Activated CD4-positive, alpha-beta T cell treated with anti-CD3 and anti-CD28 coated beads for 1 hour (primary cell): Measurements from ENCODE around the gene LDB3.

Source experiments
- DNase-seq: peaks from one replicate; pipeline ENCODE4 v3.0.0-alpha.2; 2020

The LDB3 gene

GRCh38 chr10:86708068-86708782 lies 39.9 kb downstream of the LDB3 start:
- no peak for DNase-seq

- DNase-seq, result no peak
Observed at GRCh38 chr10:86708783-86709380, 40.6 kb downstream of the LDB3 start.

GRCh38 chr10:86709396-86710185 lies 41.3 kb downstream of the LDB3 start:
- DNase-seq, result no peak

DNA sequence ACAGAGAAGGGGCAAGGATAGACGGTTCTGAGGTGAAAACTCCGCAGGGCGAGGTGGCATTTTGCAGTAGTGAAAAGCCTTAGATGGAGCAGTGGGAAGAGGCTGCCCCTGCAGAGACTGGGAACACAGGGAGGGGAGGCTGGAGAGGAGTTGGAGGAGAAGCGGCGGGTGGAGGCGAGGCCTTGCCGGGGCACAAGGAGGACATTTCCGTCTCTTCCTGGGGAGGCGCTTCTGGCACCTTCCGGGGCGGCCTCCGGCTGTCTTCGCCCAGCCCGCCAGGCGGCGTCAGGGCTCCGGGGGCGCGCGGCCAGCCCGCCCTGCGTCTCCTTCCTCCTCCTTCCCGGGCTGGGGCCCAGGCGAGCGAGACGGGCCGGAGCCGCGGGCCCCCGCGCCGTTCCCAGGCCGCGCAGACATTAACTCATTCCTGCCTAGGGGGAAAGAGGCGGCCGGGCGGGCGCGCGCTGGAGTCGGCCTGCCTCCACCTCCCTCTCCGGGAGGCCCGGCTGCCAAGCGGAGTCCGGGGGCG lies 42.7 kb downstream of the LDB3 start:
- peak; percentile 75 for DNase-seq

DNA sequence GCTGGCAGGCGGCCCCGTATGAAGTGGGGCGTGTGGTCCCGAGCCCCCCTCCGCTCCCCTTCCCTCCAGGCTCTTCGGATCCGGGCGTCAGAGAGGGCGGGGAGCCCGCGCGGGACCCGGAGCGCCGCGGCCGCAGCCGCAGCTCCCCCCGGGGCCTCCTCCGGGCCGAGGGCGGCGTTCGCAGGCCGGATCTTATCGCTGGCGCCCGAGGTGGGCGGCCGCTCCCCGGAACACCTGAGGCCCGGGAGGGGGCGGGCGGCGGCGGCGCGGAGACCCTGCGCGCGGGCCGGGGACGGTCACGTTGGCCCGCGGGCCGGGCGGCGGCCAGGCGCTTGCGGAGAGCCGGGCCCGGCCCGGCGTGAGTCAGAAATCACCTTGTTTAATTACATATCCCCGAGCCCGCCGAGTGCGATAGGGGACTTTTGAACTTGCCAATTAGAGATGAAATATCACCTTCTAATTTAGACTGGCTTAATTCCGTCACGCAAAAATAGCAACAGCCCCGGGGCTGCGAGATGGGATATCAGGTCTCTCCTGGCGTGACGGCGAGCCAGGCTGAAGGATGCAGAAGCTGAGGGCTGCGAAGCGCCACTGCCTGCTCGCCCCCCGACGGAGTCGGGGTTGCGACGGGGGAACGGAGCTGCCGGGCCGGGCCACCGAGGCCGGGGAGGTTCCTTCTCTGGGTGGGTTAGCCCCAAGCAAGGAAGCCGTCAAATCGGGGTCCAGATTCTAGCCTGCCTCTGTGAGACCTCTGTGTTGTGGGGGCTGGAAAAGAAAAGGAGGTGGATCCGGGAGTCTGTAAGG lies 43.4 kb downstream of the LDB3 start:
- DNase-seq, result peak; percentile 22

DNA sequence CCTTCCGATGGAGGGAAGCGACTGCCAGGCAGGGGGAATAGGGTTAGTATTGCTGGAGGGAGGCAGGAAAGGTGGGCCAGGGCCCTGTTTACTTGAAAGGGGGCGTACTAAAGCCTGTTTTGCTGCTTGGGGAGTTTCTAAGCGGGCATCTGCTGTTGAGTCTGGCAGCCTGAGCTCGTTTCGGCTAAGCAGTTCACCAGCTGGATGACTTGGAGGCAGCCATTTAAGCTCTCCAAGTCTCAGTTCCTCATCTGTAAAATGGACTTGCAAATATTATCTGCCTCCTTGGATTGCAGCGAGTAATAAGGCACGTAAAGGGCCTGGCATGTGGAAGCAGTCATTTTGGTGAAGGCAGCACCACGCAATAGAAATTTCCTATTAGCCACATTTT lies 44.0 kb downstream of the LDB3 start:
- no peak for DNase-seq

- DNase-seq, result no peak
Observed at GRCh38 chr10:86715156-86715795, 47.0 kb downstream of the LDB3 start.

DNA sequence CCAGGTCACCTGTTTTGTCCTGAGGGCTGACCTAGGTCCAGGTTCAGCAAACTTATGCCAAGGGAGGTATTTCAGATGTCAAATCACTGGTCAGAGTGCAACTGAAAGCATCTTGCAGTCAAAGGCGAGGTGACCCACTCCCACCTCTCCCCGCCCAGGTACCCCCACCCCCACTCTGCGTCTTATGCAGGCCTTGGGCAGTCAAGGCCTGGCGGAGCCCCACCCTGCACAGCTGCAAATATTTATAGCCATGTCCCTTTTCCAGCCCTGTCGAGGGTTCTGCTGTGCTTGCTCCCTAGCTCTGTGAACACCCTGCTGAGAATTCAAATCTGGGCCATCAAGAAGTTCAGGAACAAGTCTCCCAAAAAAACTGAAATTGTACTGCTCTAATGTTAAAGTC lies 47.5 kb downstream of the LDB3 start:
- DNase-seq, result no peak

- DNase-seq, result no peak
Observed at GRCh38 chr10:86716466-86716865, 48.2 kb downstream of the LDB3 start.

DNA sequence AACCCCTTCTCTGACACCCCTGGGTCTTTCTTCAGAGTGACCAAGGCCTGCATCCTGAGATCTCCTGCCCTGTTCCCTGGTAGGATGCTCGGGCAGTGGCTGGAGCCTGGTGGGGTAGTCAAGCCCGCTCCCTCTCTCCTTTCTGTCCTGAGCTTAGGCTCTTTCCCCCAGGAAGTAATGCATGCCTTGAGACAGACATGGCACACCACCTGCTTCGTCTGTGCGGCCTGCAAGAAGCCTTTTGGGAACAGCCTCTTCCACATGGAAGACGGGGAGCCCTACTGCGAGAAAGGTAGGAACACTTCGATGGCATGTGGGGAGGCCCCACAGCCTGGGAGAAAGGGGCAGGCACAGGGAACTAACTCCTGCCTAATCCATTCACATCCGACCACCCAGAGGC lies 50.2 kb downstream of the LDB3 start:
- no peak for DNase-seq

- DNase-seq, result no peak
Observed at GRCh38 chr10:86721232-86721631, 52.9 kb downstream of the LDB3 start.

DNA sequence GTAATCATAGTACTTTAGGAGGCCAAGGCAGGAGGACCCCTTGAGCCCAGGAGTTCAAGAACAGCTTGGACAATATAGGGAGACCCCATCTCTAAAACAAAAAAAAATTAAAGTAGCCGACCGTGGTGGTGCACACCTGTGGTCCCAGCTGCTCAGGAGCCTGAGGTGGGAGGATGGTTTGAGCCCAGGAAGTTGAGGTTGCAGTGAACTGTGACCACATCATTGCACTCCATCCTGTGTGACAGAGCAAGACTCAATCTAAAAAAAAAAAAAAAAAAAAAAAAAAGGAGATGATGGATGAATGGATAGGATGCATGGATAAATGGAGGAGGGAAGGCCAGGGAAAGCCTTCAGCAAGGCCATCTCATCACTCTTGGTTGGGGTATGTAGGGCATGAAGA lies 54.7 kb downstream of the LDB3 start:
- no peak for DNase-seq

DNA sequence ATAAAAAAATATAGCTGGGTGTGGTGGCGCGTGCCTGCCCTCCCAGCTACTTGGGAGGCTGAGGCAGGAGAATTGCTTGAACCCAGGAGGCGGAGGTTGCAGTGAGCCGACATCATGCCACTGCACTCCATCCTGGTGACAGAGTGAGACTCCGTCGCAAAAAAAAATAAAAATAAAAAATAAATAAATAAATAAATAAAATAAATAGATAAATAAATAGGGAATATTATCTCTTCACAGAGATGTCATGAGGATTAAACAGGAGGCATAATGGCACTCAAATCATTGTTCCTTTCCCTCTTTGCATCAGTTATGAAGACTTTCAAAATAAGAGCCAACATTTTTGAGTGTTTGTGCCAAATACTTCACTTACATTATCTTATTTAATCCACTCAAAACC lies 56.1 kb downstream of the LDB3 start:
- DNase-seq, result no peak

GRCh38 chr10:86725980-86726676 lies 57.8 kb downstream of the LDB3 start:
- DNase-seq, result no peak

- DNase-seq, result no peak
Observed at GRCh38 chr10:86726677-86726999, 58.3 kb downstream of the LDB3 start.

- DNase-seq, result no peak
Observed at GRCh38 chr10:86727470-86727869, 59.2 kb downstream of the LDB3 start.

- no peak for DNase-seq
Observed at GRCh38 chr10:86728056-86728455, 59.7 kb downstream of the LDB3 start.

DNA sequence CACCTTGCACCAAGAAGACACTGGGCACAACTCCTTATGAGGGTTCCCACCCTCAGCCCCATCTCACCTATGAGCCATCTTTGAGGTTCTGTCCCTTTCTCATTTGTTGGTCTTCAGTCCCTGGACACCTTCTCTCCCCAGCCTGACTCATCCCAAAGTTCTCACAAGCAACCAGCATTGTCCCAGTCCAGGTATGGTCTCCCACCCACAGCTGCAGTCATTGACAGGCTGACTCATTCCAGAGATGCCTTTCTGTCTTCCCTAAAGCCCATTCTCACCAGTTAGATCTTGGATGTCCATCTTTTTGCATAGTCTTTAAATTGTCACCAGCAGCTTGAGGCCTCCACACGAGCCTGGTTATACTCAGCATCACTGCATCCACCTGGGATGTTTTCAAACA lies 61.4 kb downstream of the LDB3 start:
- DNase-seq, result no peak

- no peak for DNase-seq
Observed at GRCh38 chr10:86730227-86730626, 61.9 kb downstream of the LDB3 start.

DNA sequence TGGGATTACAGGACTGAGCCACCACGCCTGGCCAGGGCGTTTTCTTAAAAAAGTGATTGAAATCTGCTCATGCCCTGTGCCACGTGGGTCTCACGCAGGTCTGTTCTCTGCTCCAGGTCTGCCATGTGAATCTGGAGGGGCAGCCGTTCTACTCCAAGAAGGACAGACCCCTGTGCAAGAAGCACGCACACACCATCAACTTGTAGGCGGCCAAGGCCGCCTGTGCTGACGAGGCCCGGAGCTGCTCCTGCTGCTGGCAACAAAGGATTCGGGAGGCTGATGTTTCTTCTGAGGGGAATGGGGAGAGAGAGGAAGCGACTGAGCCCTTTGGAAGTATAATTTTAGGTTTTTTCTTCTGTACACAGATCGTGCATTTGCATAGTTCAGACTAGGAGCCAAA lies 64.5 kb downstream of the LDB3 start:
- no peak for DNase-seq

- no peak for DNase-seq
Observed at GRCh38 chr10:86733260-86733671, 65.0 kb downstream of the LDB3 start.
